Hematopoietic multipotent progenitor cell treated with erythropoietin and hydrocortisone succinate and interleukin-3 and kit ligand, for 6 days (in vitro differentiated cells): ENCODE results near the gene HACL1.
"Not testable (repeated sequence)": the region's sequence is repeated elsewhere in the genome, so short reads cannot be mapped to it uniquely, and the experiment has no call there.

Experiments
- DNase-seq: peaks from one replicate; pipeline ENCODE4 v3.0.0-alpha.2; 2015

The HACL1 gene

DNA sequence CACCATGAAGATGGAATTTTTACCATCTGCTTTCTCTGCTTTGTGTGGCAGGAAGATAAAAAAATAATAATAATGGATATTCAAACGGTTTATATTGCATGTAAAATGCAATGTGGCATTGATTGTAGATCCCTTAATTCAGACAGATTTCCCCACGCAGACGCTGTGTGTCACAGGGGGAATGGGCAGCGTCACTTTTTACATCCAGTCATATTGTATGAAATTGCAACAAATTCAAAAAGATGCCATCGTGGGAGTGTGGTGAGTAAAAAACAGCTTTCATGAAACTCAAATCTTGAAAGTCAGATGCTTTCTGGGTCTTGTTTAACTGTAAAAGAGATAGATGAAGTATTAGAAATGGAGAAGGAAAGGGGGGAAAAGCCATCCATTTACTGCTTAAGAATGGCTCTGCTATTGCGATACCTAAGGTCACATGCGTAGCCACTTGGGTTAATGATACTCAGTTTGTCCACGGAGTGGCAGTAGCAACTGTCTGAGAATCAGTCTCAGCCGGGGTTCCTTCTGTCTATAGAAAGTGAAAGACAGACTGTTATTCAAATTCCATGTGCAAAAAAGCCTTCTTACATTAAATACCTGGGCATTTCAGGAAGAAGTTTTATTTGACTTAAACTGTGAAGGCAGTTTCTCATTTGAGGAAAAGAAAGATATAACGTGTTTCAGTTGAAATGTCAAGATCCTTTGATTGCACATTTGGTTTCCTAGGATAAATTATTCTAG, 28.7 kb upstream of the HACL1 start:
- DNase-seq = peak; percentile 93

DNA sequence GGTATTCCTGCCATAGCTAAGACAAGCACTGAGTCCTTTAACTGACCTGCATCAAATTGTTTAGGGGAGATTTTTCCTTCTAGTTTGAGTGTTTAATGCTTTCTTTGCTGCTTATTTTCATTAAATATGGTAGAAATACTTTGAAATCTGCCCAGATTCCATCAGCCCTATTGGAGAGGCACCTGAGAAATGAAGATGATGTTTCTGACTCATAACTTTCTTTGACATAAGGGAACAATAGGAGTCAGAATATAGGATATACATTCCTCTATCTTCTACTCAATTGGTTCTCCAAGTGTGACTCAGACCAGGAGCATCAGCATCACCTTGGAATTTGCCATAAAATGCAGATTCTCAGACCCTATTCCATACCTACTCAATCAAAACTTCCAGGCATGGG, 27.6 kb upstream of the HACL1 start:
- no peak for DNase-seq

GRCh38 chr3:15623535-15624440, 22.4 kb upstream of the HACL1 start:
- no peak for DNase-seq

DNA sequence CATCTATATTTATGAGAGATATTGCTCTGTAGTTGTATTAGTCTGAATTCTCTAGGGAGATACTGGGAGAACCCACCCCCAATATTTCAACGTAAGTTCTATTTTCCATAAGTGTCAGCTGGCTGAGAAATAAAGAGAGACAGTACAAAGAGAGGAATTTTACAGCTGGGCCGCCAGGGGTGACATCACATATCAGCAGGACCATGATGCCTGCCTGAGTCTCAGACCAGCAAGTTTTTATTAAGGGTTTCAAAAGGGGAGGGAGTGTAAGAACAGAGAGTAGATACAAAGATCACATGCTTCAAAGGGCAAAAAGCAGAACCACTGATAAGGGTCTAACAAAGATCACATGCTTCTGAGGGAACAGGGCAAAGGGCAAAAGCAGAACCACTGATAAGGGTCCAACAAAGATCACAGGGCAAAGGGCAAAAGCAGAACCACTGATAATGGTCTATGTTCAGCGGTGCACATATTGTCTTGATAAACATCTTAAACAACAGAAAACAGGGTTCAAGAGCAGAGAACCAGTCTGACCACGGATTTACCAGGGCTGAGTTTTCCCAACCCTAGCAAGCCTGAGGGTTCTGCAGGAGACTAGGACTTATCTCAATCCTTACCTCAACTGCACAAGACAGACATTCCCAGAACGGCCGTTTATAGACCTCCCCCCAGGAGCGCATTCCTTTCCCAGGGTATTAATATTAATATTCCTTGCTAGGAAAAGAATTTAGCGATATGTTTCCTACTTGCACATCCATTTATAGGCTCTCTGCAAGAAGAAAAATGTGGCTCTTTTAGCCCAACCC, 18.5 kb upstream of the HACL1 start:
- not testable (repeated sequence) for DNase-seq

GRCh38 chr3:15616053-15616452, 14.7 kb upstream of the HACL1 start:
- no peak for DNase-seq

DNA sequence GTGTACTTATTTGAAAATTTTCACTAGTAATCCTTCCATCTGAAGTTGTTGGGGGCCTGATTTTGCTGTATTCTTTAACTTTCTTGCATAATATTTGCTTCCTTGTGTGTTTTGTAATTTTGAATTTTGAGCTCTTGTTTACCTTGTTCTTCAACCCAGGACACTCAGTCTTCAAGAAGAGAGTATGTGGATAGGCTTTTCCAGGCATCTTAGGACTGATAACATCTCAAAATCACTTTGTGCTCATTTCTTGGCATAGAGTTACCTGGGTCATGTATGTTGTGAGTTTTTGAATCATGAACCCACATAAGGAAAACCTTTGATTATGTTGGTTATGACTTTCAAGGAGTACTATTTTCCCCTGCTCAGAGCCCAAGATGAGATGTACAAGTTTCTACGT, 13.6 kb upstream of the HACL1 start:
- no peak for DNase-seq

- DNase-seq = no peak
Observed at GRCh38 chr3:15612001-15612400, 10.6 kb upstream of the HACL1 start.

- DNase-seq = no peak
Observed at GRCh38 chr3:15611018-15611417, 9.6 kb upstream of the HACL1 start.

DNA sequence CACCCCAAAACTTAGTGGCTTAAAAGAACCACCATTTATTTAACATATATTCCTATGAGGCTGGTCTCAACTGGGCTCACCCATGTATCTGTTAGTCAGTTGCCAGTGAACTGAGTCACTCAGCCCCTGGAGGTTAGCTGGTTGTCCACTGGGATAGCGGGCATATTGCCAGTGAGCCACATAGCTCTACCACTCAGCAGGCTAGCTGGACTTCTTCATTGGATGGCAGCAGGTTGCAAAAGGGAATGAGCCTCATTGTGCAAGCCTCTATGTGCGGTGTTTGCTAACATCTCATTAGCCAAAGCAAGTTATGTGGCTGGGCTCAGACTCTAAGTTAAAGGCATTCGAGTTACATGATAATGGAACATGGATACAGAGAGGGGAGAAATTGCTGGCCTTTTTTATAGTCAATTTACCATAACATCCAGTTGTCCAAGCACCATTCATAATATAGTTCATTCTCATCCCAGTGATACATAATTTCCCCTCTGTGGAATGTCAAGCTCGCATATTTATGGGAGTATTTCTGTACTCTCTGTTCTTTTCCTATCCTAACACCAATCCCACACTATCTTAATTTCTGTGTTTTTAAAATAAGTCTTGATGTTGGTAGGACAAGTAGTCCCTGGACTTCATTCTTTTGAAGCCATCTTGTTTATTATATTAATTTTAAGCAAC, 8.9 kb upstream of the HACL1 start:
- DNase-seq = peak; percentile 29

- no peak for DNase-seq
Observed at GRCh38 chr3:15606434-15606891, 5.1 kb upstream of the HACL1 start.

DNA sequence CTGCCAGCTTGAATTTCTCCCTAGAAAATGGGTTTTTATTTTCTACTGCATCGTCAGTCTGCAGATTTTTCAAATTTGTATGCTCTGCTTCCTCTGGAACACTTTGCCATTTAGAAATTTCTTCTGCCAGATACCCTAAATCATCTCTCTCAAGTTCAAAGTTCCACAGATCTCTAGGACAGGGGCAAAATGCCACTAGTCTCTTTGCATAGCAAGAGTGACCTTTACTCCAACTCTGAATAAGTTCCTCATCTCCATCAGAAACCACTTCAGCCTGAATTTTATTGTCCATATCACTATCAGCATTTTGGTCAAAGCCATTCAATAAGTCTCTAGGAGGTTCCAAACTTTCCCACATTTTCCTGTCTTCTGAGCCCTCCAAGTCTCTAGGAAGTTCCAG, 3.2 kb upstream of the HACL1 start:
- not testable (repeated sequence) for DNase-seq

DNA sequence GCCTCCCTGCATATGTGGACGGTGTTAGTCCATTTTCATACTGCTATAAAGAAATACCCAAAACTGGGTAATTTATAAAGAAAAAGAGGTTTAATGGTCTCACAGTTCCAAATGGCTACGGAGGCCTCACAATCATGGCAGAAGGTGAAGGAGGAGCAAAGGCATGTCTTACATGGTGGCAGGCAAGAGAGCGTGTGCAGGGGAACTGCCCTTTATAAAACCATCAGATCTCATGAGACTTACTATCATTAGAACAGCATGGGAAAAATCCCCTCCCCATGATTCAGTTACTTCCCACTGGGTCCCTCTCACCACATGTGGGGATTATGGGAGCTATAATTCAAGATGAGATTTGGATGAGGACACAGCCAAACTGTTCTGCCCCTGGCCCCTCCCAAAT, 1.4 kb upstream of the HACL1 start:
- DNase-seq = not testable (repeated sequence)

GRCh38 chr3:15602146-15602536, 772 bp upstream of the HACL1 start:
- no peak for DNase-seq

DNA sequence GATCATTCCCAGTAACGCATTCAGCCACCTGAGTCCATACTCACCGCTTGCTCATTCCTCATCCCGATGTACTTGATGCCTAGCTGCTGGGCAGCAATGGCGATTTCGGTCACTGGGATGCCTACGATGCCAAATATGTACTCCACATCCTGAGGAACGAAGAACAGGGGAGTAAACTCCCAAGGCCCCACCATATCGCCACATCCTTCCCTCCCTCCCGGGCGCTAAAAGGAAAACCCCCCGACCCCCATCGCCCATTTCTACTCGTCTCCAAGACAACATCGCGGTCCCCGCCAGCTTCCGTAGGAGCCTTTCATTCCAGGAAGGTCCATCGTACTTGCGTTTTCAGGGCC, 347 bp downstream of the HACL1 start:
- no peak for DNase-seq

- no peak for DNase-seq
Observed at GRCh38 chr3:15595955-15596354, 5.4 kb downstream of the HACL1 start.

GRCh38 chr3:15592968-15593367, 8.4 kb downstream of the HACL1 start:
- DNase-seq = no peak

DNA sequence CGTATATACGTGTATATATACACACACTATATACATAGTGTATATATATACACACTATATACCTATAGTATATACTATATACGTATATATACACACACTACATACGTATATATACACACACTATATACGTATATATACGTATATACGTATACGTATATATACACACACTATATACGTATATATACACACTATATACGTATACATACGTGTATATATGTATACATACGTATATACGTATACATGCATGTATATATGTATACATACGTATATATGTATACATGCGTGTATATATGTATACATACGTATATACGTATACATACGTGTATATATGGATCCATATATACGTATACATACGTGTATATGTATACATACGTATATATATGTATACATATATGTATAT, 9.4 kb downstream of the HACL1 start:
- DNase-seq = no peak

- DNase-seq = no peak
Observed at GRCh38 chr3:15591242-15591641, 10.1 kb downstream of the HACL1 start.

DNA sequence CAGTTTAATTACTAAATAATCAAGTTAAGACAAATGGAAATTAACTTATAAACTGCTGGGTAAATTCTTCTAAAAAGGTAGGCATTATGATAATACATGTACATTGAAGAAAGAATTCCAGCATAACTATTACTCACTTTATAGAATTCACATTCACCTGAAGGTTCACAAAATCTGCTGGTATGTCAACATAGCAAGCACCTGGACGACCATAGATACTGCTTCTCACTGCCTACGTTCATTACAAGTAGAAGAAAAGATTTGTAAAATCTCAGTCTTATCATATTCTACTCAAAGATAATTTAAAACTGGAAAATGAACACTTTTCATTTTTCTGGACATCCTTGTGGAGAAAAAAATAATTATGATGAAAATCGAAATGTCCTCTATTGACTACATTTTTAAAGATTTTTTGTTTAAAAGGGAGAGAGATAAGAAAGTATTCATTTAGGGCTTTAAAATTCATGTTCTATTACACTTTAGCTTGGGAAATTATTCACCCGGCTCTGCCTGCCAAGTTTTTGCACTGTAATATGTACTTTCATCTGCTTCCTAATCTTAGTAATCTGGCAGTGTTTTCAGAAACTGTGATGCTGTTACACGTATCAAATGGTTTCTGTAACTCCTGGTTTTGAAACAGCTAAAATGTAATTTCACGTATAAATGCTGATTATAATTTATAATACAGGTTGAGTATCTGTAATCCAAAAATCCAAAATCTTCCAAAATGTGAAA, 16.1 kb downstream of the HACL1 start:
- no peak for DNase-seq

DNA sequence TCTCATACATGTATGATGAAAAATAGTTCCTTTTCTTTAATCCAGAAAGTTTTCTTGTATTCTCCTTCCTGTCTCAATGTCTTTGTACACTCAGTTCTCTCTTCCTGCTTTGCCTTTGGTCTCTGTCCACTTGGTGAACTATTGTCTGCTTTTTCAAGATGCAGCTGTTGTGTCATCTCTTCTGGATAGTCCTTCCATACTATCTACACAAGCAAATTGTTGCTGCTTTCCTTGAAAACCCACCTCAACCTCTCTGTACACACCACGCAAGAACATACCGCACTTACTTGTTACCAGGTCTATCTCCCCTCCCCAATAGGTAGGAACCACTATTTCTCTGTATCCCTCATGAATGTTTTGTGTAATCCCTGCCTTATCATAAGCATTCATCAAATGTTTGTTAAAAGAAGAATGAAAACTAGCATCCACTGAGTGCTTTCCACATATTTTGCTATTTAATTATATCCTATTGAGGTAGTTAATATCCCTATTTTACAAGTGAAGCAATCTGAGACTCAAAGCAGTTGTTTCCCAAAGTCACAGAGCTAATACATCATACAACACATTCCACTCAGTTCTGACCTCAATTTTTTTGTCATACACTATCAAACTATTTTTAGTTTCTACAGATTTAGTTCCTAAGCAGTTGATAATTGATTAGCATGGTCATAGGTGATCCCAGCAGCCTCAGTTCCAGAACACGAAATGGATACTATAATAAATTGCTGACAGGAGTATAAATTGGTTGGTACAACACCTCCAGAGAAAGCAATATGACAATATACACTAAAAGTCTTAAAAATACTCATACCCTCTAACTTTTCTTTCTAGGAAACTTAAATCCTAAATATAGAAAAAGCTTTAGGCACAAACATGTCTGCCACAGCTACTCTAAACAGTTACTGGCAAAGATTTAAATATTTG, 19.6 kb downstream of the HACL1 start:
- no peak for DNase-seq

GRCh38 chr3:15579051-15579450, 22.3 kb downstream of the HACL1 start:
- no peak for DNase-seq
